ENCODE data around the gene CABCOCO1. TPM values are rescaled to one million over a fixed set of nuclear protein-coding genes. Genes with fewer than 3 reads are reported as not detected.
A peak's percentile ranks its signal among the peaks of the same experiment; 100 is the strongest.

The CABCOCO1 gene
- total RNA-seq, 4 donors from 2014 or later = 0.45 to 0.54 TPM; not detected in 2

GRCh38 chr10:61627266-61627665 is 35.5 kb upstream of the CABCOCO1 start:
- no peak for DNase-seq
- H3K9me3 ChIP-seq = no peaks in the 10 kb centered on the region
- peaks cover 18 to 34% of the 10 kb centered on the region in 2 donors for H3K4me1 ChIP-seq
- intact Hi-C loops (cut with DNase I) = no loop called here
- H3K27me3 ChIP-seq = no peaks in the 10 kb centered on the region
- TF ChIP-seq CTCF (IDR thresholded peaks at IDR 0.05) (no peak), POLR2A (IDR thresholded peaks at IDR 0.05) (no peak)
- H3K27ac ChIP-seq = no peak overlapping the region
- no peaks in the 10 kb centered on the region for H3K36me3 ChIP-seq
- 89 to 95% methylated on average over 5 of the region's 5 CpGs for WGBS, 2 donors
- H3K4me3 ChIP-seq (replicated peaks in 1 of 3) = no peak overlapping the region

GRCh38 chr10:61628151-61628874 is 34.4 kb upstream of the CABCOCO1 start:
- H3K36me3 ChIP-seq = no peaks in the 10 kb centered on the region
- H3K27me3 ChIP-seq = no peaks in the 10 kb centered on the region
- 82 to 84% methylated on average over 3 of the region's 3 CpGs for WGBS, 2 donors
- H3K27ac ChIP-seq = peak overlapping the region in 2 of 3 donors; percentile 22 to 66
- no peak for DNase-seq
- no peak overlapping the region for H3K4me3 ChIP-seq (replicated peaks in 1 of 3)
- TF ChIP-seq POLR2A (IDR thresholded peaks at IDR 0.05) = no peak
- no peak for TF ChIP-seq CTCF (IDR thresholded peaks at IDR 0.05)
- peaks cover 14 to 29% of the 10 kb centered on the region in 2 donors for H3K4me1 ChIP-seq
- H3K9me3 ChIP-seq = no peaks in the 10 kb centered on the region
- intact Hi-C loops (cut with DNase I) = no loop called here

GRCh38 chr10:61628875-61629513 is 33.7 kb upstream of the CABCOCO1 start:
- no peak overlapping the region for H3K4me3 ChIP-seq (replicated peaks in 1 of 3)
- H3K4me1 ChIP-seq = peaks cover 9 to 22% of the 10 kb centered on the region in 2 donors
- 49 to 57% methylated on average over 4 of the region's 4 CpGs for WGBS, 2 donors
- intact Hi-C loops (cut with DNase I) = no loop called here
- H3K27ac ChIP-seq = peak overlapping the region in 2 of 3 donors; percentile 22 to 66
- peak in 1 of 2 donors; percentile 18 for TF ChIP-seq POLR2A (IDR thresholded peaks at IDR 0.05)
- TF ChIP-seq CTCF (IDR thresholded peaks at IDR 0.05) = no peak
- H3K27me3 ChIP-seq = no peaks in the 10 kb centered on the region
- H3K9me3 ChIP-seq = no peaks in the 10 kb centered on the region
- H3K36me3 ChIP-seq = no peaks in the 10 kb centered on the region
- peak; percentile 18 to 27 for DNase-seq

- Histone ChIP-seq H3K27ac (peak overlapping the region in 2 of 3 donors; percentile 22 to 66), H3K36me3 (no peaks in the 10 kb centered on the region), H3K4me1 (peaks cover 3 to 17% of the 10 kb centered on the region in 2 donors), H3K9me3 (no peaks in the 10 kb centered on the region), H3K27me3 (no peaks in the 10 kb centered on the region), H3K4me3 (replicated peaks in 1 of 3) (no peak overlapping the region)
- WGBS, 2 donors = 95 to 96% methylated on average over 4 of the region's 4 CpGs
- TF ChIP-seq POLR2A (IDR thresholded peaks at IDR 0.05) (no peak), CTCF (IDR thresholded peaks at IDR 0.05) (no peak)
- intact Hi-C loops (cut with DNase I) = no loop called here
- DNase-seq = no peak
These were observed 33.2 kb upstream of the CABCOCO1 start for GRCh38 chr10:61629576-61629975.

GRCh38 chr10:61632057-61632670 is 30.6 kb upstream of the CABCOCO1 start:
- no peak for DNase-seq
- Histone ChIP-seq H3K36me3 (no peaks in the 10 kb centered on the region), H3K27ac (no peak overlapping the region), H3K4me3 (replicated peaks in 1 of 3) (no peak overlapping the region), H3K9me3 (no peaks in the 10 kb centered on the region), H3K4me1 (peaks cover 0 to 12% of the 10 kb centered on the region in 2 donors), H3K27me3 (no peaks in the 10 kb centered on the region)
- intact Hi-C loops (cut with DNase I) = no loop called here
- TF ChIP-seq CTCF (IDR thresholded peaks at IDR 0.05) (no peak), POLR2A (IDR thresholded peaks at IDR 0.05) (no peak)
- WGBS, 2 donors = 95% methylated on average over 4 of the region's 4 CpGs

Data from thyroid gland (tissue), 4 donors.